Measurements from ENCODE around the gene FLOT2.
A peak's percentile ranks its signal among the peaks of the same experiment; 100 is the strongest.

FLOT2 gene

GRCh38 chr17:28865946-28866752, 31.4 kb downstream of the FLOT2 start:
- Histone ChIP-seq H3K27ac (ENCODE audit: low read length) (no peak overlapping the region), H3K4me1 (ENCODE audit: control insufficient read depth in 1 of 2, insufficient read depth in 2 of 2, low read length in 2 of 2) (no peaks in the 10 kb centered on the region)

DNA sequence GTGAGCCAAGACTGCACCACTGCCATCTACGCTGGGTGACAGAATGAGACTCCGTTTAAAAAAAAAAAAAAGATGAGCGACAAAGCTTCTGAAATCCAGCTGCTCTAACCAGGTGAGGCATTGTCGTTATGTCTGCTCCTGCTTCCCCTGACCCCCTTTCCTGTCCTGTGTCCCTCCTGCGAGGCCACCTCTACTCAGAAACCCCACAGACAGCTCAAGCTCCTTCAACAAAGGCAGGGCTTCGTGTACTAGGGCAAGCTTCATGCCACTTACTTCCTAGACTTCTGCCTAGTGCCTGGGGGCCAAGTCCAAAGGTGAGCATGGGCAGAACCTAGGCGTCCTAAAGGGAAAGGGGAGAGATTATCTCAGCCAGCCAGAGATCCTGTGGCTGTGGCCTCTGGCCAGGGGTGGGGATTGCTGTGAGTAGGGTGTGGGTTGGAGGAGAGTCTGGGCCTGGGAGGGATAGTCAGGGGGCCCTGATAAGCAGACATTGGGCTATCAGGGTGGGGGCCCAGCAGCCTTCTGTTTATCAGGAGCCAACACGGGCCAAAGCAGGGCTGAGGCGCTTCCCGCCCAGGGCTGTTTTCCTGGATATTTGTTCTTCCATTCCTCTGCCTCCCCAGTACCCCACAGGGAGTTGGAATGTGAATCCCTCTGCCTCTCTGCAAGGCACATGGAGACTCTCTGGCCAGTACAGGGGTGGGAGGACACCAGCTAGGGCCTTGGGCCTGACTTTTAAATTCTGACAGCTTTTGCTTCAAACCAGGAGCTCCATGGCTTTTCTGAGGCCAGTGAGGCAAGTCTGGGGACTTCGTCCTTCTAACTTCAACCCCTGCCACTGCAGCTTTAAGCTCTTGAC, 32.3 kb downstream of the FLOT2 start:
- H3K36me3 ChIP-seq (ENCODE audit: control insufficient read depth in 1 of 2, insufficient read depth in 2 of 2, low read length in 2 of 2): peaks cover 5 to 11% of the 10 kb centered on the region in 2 donors
- no peaks in the 10 kb centered on the region for H3K9me3 ChIP-seq (ENCODE audit: control insufficient read depth in 1 of 2, low read length in 2 of 2)
- H3K4me1 ChIP-seq (ENCODE audit: control insufficient read depth in 1 of 2, insufficient read depth in 2 of 2, low read length in 2 of 2): no peaks in the 10 kb centered on the region
- no peak overlapping the region for H3K4me3 ChIP-seq (ENCODE audit: low read depth in 1 of 2, low read length in 2 of 2)
- H3K27ac ChIP-seq (ENCODE audit: low read length): peak overlapping the region; percentile 26
- H3K27me3 ChIP-seq (ENCODE audit: low read depth, low read length): no peaks in the 10 kb centered on the region

More at GRCh38 chr17:28865946-28866752, 31.4 kb downstream of the FLOT2 start:
- Histone ChIP-seq H3K4me3 (ENCODE audit: low read depth in 1 of 2, low read length in 2 of 2) (no peak overlapping the region), H3K27me3 (ENCODE audit: low read depth, low read length) (no peaks in the 10 kb centered on the region), H3K9me3 (ENCODE audit: control insufficient read depth in 1 of 2, low read length in 2 of 2) (no peaks in the 10 kb centered on the region), H3K36me3 (ENCODE audit: control insufficient read depth in 1 of 2, insufficient read depth in 2 of 2, low read length in 2 of 2) (peaks cover 0 to 5% of the 10 kb centered on the region in 2 donors)

DNA sequence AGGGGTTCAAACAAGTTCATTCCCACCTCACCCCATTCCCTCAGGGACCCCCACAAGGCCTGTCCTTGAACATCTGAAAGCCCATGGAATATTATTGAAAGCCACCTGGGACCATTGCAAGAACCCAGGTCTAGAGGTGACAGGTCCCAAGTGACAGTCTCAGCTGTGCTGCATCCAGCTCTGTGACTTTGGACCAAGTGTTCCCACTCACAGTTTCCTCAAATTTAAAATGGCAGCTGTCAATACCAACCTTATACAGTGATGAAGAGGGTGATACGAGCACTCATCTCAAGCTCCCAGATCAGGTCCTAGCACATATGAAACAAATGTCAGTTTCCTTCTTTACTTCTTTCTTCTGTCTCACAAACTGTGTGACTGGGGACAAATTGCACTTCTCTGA, 33.6 kb downstream of the FLOT2 start:
- no peaks in the 10 kb centered on the region for H3K9me3 ChIP-seq (ENCODE audit: control insufficient read depth in 1 of 2, low read length in 2 of 2)
- no peak overlapping the region for H3K4me3 ChIP-seq (ENCODE audit: low read depth in 1 of 2, low read length in 2 of 2)
- H3K27ac ChIP-seq (ENCODE audit: low read length): no peak overlapping the region
- H3K36me3 ChIP-seq (ENCODE audit: control insufficient read depth in 1 of 2, insufficient read depth in 2 of 2, low read length in 2 of 2): peaks cover 8 to 16% of the 10 kb centered on the region in 2 donors
- no peaks in the 10 kb centered on the region for H3K27me3 ChIP-seq (ENCODE audit: low read depth, low read length)
- no peaks in the 10 kb centered on the region for H3K4me1 ChIP-seq (ENCODE audit: control insufficient read depth in 1 of 2, insufficient read depth in 2 of 2, low read length in 2 of 2)

GRCh38 chr17:28862561-28862960, 35.0 kb downstream of the FLOT2 start:
- no peaks in the 10 kb centered on the region for H3K9me3 ChIP-seq (ENCODE audit: control insufficient read depth in 1 of 2, low read length in 2 of 2)
- peaks cover 22 to 30% of the 10 kb centered on the region in 2 donors for H3K36me3 ChIP-seq (ENCODE audit: control insufficient read depth in 1 of 2, insufficient read depth in 2 of 2, low read length in 2 of 2)
- H3K27me3 ChIP-seq (ENCODE audit: low read depth, low read length): no peaks in the 10 kb centered on the region
- H3K4me1 ChIP-seq (ENCODE audit: control insufficient read depth in 1 of 2, insufficient read depth in 2 of 2, low read length in 2 of 2): no peaks in the 10 kb centered on the region
- H3K4me3 ChIP-seq (ENCODE audit: low read depth in 1 of 2, low read length in 2 of 2): no peak overlapping the region
- H3K27ac ChIP-seq (ENCODE audit: low read length): no peak overlapping the region

DNA sequence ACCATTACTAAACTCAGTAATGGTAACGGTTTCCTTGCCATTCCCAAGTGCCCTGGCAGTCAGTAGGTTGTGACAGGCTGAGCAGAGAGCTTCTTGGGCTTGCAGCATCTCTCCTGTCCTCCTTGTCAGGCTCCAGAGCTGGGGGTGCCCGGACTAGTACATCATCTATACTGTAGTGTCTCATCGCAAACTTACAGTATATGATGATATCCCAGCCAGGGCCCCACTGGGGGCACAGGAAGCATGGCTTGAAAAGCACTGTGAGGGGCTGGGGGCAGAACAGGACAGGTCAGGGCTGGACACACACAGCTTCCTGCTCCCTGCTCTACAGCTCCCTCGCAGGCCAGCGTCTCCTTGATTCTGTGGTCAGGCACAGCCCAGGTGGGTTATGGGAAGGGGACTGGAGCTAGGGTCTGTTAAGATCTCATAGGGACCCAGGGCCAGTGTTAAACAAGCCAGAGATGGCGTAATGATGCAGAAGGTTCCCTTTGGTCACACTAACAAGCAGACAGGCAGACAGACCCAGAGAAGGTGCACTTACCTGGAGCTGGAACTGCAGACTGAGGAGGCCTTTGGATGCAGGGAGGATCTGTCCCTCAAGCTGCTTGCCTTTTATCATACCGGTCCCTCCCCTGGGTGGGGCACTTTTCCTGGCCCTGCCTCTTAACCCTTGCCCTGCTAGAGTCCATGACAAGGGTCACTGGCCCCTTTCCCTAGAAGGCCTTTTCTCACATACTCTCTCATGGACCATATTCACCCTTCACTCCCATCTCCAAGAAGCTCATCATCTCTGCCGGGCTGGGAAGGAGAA, 35.9 kb downstream of the FLOT2 start:
- Histone ChIP-seq H3K4me1 (ENCODE audit: control insufficient read depth in 1 of 2, insufficient read depth in 2 of 2, low read length in 2 of 2) (no peaks in the 10 kb centered on the region), H3K9me3 (ENCODE audit: control insufficient read depth in 1 of 2, low read length in 2 of 2) (no peaks in the 10 kb centered on the region), H3K4me3 (ENCODE audit: low read depth in 1 of 2, low read length in 2 of 2) (no peak overlapping the region), H3K27ac (ENCODE audit: low read length) (no peak overlapping the region), H3K27me3 (ENCODE audit: low read depth, low read length) (no peaks in the 10 kb centered on the region), H3K36me3 (ENCODE audit: control insufficient read depth in 1 of 2, insufficient read depth in 2 of 2, low read length in 2 of 2) (peaks cover 22 to 30% of the 10 kb centered on the region in 2 donors)

DNA sequence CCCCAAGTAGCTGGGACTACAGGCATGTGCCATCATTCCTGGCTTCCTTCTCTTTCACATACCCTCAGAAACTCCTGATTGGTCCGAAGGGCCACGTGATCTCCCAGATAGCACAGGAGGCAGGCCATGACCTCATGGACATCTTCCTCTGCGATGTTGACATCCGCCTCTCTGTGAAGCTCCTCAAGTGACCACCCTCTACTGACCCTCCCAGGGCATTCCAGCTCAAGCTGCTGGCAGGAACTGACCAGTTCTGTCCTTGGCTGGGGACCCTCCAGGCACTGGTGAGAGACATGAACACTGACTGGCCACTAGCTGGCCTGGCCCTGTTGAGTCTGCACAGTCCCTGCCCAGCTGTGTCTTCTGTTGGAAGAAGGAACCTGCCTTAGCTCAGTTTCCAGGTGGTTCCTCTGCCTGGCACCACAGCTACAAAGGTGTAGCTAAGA, 37.1 kb downstream of the FLOT2 start:
- Histone ChIP-seq H3K9me3 (ENCODE audit: control insufficient read depth in 1 of 2, low read length in 2 of 2) (no peaks in the 10 kb centered on the region), H3K27me3 (ENCODE audit: low read depth, low read length) (no peaks in the 10 kb centered on the region), H3K4me1 (ENCODE audit: control insufficient read depth in 1 of 2, insufficient read depth in 2 of 2, low read length in 2 of 2) (peaks cover 0 to 8% of the 10 kb centered on the region in 2 donors), H3K4me3 (ENCODE audit: low read depth in 1 of 2, low read length in 2 of 2) (no peak overlapping the region), H3K36me3 (ENCODE audit: control insufficient read depth in 1 of 2, insufficient read depth in 2 of 2, low read length in 2 of 2) (peaks cover 22 to 34% of the 10 kb centered on the region in 2 donors), H3K27ac (ENCODE audit: low read length) (no peak overlapping the region)

GRCh38 chr17:28858801-28859355, 38.7 kb downstream of the FLOT2 start:
- Histone ChIP-seq H3K27ac (ENCODE audit: low read length) (no peak overlapping the region), H3K9me3 (ENCODE audit: control insufficient read depth in 1 of 2, low read length in 2 of 2) (no peaks in the 10 kb centered on the region), H3K4me1 (ENCODE audit: control insufficient read depth in 1 of 2, insufficient read depth in 2 of 2, low read length in 2 of 2) (peaks cover 4 to 14% of the 10 kb centered on the region in 2 donors), H3K27me3 (ENCODE audit: low read depth, low read length) (no peaks in the 10 kb centered on the region), H3K4me3 (ENCODE audit: low read depth in 1 of 2, low read length in 2 of 2) (no peak overlapping the region), H3K36me3 (ENCODE audit: control insufficient read depth in 1 of 2, insufficient read depth in 2 of 2, low read length in 2 of 2) (peaks cover 22 to 34% of the 10 kb centered on the region in 2 donors)

GRCh38 chr17:28857905-28858800, 39.4 kb downstream of the FLOT2 start:
- H3K4me1 ChIP-seq (ENCODE audit: control insufficient read depth in 1 of 2, insufficient read depth in 2 of 2, low read length in 2 of 2): peaks cover 4 to 14% of the 10 kb centered on the region in 2 donors
- no peaks in the 10 kb centered on the region for H3K9me3 ChIP-seq (ENCODE audit: control insufficient read depth in 1 of 2, low read length in 2 of 2)
- H3K4me3 ChIP-seq (ENCODE audit: low read depth in 1 of 2, low read length in 2 of 2): no peak overlapping the region
- H3K36me3 ChIP-seq (ENCODE audit: control insufficient read depth in 1 of 2, insufficient read depth in 2 of 2, low read length in 2 of 2): peaks cover 22 to 34% of the 10 kb centered on the region in 2 donors
- H3K27ac ChIP-seq (ENCODE audit: low read length): no peak overlapping the region
- H3K27me3 ChIP-seq (ENCODE audit: low read depth, low read length): no peaks in the 10 kb centered on the region

- Histone ChIP-seq H3K4me1 (ENCODE audit: control insufficient read depth in 1 of 2, insufficient read depth in 2 of 2, low read length in 2 of 2) (peaks cover 4 to 14% of the 10 kb centered on the region in 2 donors), H3K27ac (ENCODE audit: low read length) (no peak overlapping the region), H3K36me3 (ENCODE audit: control insufficient read depth in 1 of 2, insufficient read depth in 2 of 2, low read length in 2 of 2) (peaks cover 22 to 29% of the 10 kb centered on the region in 2 donors), H3K27me3 (ENCODE audit: low read depth, low read length) (no peaks in the 10 kb centered on the region), H3K9me3 (ENCODE audit: control insufficient read depth in 1 of 2, low read length in 2 of 2) (no peaks in the 10 kb centered on the region), H3K4me3 (ENCODE audit: low read depth in 1 of 2, low read length in 2 of 2) (no peak overlapping the region)
Observed at GRCh38 chr17:28856028-28856574, 41.4 kb downstream of the FLOT2 start.

GRCh38 chr17:28855336-28855679, 42.2 kb downstream of the FLOT2 start:
- H3K4me3 ChIP-seq (ENCODE audit: low read depth in 1 of 2, low read length in 2 of 2): peak overlapping the region; percentile 97 to 98
- H3K27me3 ChIP-seq (ENCODE audit: low read depth, low read length): no peaks in the 10 kb centered on the region
- peaks cover 18 to 24% of the 10 kb centered on the region in 2 donors for H3K36me3 ChIP-seq (ENCODE audit: control insufficient read depth in 1 of 2, insufficient read depth in 2 of 2, low read length in 2 of 2)
- no peaks in the 10 kb centered on the region for H3K9me3 ChIP-seq (ENCODE audit: control insufficient read depth in 1 of 2, low read length in 2 of 2)
- H3K27ac ChIP-seq (ENCODE audit: low read length): peak overlapping the region; percentile 81
- peaks cover 4 to 14% of the 10 kb centered on the region in 2 donors for H3K4me1 ChIP-seq (ENCODE audit: control insufficient read depth in 1 of 2, insufficient read depth in 2 of 2, low read length in 2 of 2)

Measured in muscle layer of duodenum (tissue), 2 donors.